HG03469 (cell line): ENCODE results near the gene POFUT2.

Experiments used
- ATAC-seq: cut with Tn5 transposase; IDR thresholded peaks from one replicate; pipeline ENCODE4 v1.9.1; 2021; ENCODE audit warnings: mild to moderate bottlenecking, moderate library complexity, moderate number of reproducible peaks; ENCODE audit not compliant: unreplicated experiment

Gene POFUT2

GRCh38 chr21:45264912-45265515 lies 22.7 kb downstream of the POFUT2 start:
- ATAC-seq: no peak

DNA sequence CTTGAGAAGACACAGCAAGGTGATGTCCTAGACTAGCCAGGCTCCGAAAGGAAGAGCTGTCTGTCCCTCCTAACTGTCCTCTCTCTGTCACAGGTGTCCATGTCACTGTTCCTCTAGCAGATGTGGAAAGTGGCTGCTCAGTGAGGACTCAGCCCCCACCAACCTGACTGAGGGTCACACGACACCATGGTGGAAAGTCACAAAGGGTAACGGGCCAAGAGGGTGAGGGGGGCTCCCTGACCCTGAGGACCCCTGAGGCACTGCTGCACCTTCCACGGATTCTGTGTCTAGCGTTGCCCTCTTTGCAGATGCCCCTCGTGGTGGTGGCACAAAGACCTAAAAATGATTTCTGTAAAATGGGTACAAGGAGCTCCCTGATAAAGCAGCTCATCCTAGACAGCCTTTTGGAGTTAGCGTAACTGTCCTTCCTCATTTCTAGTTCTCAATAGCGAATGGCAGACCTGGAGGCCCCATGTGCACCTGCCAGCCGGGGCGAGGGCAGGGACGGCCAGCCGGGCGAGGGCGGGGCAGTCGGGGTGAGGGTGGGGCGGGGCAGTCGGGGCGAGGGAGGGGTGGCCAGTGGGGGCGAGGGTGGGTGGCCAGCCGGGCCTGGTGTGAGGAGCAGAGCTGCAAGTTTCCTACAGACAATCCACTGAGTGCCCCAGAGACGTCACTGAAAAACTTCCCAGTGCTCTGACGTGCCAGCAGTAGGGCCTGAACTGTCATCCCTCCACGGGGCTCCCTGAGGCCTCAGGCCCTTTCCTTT lies 23.4 kb downstream of the POFUT2 start:
- ATAC-seq: no peak

- no peak for ATAC-seq
Observed at GRCh38 chr21:45263534-45263933, 24.2 kb downstream of the POFUT2 start.

GRCh38 chr21:45262616-45263015 lies 25.1 kb downstream of the POFUT2 start:
- no peak for ATAC-seq

DNA sequence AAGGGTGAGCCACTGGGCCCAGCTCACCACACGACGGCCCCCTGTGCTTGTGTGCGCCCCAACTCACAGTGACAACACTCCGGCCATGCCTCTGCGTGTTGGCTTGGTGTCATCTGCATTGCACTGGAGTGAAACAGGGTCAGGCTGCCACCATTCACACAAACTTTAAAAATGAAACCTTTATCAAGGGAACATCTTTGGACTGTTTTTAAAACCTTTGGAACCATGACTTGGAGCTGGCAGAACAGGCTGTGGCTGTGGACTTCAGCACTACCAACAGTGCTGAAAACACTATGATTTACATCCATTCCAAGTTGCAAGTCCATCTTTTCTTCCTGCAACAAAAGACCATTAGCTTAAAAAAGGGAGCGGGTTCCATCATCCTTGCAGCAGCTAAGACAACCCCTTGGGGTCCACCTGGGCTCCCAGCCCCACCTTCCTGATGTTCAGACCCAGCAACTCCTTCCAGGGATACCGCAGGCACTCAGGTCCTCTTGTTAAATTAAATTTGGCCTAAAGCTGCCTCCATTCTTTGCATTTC lies 25.6 kb downstream of the POFUT2 start:
- ATAC-seq: no peak

- no peak for ATAC-seq
Observed at GRCh38 chr21:45261093-45261492, 26.6 kb downstream of the POFUT2 start.

DNA sequence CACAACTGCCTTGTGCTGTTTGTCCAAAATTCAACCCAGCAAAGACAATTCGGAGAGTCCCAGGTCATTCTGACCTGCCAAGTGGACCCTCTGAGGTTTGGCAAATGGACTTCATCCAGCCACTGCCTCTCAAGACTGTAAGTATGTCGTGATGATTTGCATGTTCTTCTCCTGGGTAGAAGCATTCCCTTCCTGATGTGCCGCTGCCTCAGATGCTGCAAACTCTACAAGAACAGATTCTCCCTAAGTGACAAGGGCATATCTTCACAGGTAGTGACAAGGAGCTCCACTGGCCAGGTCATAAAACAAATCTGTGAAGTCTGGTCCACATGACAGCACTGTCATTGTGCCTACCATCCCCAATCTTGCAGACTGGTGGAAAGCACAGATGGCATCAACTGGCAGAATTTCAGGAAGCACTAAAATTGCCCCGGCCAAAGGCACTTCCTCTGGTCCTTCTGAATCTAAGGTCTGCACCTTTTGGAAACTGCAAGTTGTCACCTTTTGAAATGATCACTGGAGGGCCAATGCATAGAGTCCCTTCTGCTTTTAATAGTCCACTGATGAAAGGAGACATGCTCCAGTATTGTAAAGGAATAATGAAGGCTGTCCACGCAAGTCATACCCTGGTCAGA lies 27.4 kb downstream of the POFUT2 start:
- ATAC-seq: no peak

GRCh38 chr21:45259206-45259840 lies 28.4 kb downstream of the POFUT2 start:
- ATAC-seq: no peak

DNA sequence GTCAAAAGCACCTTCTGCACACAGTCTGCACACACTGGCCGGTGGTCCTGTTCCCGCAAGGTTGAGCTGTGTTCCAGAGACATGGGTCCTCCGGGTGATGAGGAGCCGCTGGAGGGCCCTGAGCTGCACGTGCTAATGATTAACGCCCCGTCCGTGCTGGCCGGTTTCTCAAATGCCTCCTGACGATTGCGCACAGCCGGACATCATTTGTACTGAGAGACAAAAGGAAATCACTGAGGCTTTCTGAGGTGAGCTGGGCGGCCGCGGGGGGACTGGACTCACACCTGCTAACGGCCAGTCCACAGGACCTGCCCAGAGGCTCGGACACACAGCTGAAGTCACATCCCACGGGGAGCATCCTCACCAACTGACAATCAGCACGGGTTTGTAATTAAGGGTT lies 29.2 kb downstream of the POFUT2 start:
- ATAC-seq: no peak

GRCh38 chr21:45257673-45258341 lies 29.9 kb downstream of the POFUT2 start:
- ATAC-seq: no peak

- ATAC-seq: no peak
Observed at GRCh38 chr21:45256912-45257672, 30.6 kb downstream of the POFUT2 start.

DNA sequence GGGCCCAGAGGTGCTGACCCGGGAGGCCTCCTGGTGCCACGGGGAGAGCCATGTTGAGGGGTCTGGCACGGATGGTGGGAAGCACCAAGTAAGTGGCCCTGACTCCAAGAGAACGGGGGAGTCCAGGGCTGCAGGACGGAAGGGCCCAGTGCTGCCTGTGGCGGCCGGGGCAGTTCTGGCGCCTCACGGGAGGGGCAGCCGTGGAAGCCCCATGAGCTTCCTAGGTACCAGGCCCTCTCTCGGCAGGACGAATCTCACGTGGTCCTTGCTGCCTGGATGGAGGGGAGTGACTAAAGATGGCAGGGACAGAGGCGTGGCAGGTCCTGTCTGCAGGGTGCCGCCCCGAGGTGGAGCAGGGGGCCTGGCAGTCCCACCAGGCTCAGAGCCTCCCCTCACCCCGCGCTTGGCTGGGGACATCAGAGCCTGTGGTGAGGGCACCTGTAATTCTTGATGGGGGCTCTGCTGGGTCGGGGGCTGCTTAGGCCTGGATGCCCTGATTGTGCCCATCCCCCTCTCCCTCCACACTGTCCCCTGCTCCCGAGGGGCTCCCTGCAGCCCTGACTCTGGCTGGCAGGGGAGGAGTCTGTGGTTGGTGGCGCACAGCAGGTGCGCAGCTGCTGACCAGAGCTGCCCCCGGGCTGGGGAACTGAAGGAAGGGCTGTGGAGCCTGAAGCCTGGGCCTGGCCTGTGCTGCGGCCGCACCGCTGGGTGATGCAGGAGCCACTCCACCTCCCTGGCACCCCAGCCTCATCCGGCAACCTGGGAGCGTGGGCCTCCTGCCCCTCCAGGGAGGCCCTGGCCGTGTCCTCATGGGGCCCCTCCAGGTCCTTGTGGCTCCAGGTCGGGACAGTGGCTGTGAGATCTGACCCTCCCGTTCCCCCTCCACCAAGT lies 31.4 kb downstream of the POFUT2 start:
- no peak for ATAC-seq

DNA sequence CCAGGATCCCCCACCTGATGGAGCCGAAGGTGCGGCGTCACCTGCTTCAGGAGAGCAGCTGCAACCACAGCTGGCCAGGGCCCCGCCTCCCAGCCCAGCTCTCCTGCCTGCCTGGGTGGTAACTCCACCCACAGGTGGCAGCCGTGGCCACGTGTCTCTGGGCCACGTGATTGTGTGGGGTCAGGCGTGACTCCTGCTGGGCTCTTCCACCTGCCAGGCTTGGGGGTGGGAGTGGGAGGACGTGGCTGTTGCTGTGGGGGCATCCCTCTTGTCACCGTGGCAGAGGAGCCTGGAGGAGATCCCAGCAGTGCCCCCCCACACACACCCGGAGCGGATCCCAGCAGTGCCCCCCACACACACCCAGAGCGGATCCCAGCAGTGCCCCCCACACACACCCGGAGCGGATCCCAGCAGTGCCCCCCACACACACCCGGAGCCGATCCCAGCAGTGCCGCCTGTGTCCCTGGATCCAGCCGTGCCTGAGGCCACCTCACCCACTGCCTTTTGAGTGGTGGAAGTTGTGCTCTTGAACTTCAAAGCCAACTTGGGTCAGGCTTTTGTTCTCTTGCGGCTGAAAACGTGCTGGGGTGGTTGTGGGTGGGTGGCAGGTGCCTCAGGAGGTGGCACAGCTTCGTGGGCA lies 32.2 kb downstream of the POFUT2 start:
- no peak for ATAC-seq

GRCh38 chr21:45254460-45254930 lies 33.2 kb downstream of the POFUT2 start:
- ATAC-seq: no peak

DNA sequence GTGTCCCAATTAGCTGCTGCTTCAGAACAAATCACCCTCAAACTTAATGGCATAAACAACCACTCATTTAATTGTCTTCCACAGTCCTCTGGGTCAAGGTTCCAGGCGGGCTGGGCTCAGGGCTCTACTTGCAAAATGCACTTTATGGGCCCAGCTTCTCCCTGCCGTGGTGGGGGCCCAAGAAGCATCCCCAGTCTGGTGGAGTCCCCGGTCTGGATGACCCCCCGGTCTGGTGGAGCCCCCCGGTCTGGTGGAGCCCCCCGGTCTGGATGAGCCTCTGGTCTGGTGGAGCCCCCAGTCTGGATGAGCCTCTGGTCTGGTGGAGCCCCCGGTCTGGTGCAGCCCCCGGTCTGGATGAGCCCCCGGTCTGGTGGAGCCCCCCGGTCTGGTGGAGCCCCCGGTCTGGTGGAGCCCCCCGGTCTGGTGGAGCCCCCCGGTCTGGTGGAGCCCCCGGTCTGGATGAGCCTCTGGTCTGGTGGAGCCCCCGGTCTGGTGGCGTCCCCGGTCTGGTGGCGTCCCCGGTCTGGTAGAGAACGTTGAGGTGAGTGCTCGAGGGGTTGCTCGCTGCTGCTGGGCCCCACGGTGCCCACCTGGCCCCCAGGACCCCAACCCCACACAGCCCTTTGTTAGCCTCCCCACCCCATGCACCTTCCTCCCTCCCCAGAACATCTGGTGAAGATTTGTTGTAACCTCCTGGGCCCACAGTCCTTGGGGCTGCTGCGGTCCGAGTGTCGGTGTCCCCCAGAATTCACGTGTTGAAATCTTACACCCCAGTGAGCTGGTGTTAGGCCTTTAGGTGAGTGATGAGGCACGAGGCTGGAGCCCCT lies 33.8 kb downstream of the POFUT2 start:
- no peak for ATAC-seq

DNA sequence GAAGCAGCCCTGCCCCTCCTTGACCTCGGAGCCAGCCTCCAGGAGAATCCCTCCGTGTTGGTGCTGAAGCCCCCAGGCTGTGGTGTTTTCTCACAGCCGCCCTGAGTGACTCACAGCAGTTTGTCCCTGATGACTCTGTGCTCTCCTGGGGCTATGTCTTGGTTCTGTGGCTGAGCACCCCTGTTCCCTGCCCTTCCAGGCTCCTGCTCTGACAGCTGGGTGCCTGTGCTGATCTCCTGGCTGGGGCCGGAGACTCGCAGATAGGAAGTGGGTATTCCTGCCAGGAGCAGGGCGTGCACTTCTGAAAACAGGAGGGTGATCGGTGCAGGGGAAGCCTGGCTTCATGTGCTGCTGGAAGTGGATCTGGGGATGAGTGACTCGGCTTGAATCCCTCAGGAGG lies 34.5 kb downstream of the POFUT2 start:
- no peak for ATAC-seq

DNA sequence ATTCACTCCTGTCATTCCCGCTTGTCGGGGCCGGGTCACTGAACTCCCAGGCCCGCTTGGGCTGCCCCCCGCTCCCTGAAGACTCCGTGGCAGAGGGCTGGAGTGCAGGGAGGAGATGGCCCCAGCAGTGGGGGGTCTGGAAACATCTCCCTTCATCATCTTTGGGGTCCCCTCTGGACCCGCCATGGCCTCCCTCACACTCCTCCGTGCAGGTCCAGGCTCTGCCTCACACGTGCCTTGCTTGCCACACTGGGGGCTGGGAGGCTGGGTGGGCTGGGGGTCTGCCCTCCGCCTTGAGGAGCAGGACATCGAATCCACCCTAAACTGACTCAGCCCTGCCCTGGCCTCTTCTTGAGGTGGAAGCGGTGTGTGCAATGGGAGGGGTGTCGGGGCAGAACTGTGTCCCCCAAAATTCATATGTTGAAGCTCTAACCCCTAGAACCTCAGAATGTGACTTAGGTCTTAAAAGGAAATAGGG lies 35.2 kb downstream of the POFUT2 start:
- no peak for ATAC-seq
